ENCODE measurements around the gene LACTB.

GRCh38 chr15:63188247-63188925, 66.7 kb downstream of the LACTB start:
- no peak for TF ChIP-seq CTCF (IDR thresholded peaks at IDR 0.05 in 2 of 3, conservative IDR thresholded peaks at IDR 0.05 in 1 of 3; ENCODE audit: control insufficient read depth in 2 of 3, extremely low read depth in 1 of 3, insufficient read depth in 1 of 3, low read depth in 3 of 3, low read length in 3 of 3)
- TF ChIP-seq POLR2AphosphoS5 (IDR thresholded peaks at IDR 0.05; ENCODE audit: low read length) = no peak
- TF ChIP-seq POLR2A (IDR thresholded peaks at IDR 0.05; ENCODE audit: low read depth, low read length) = no peak
- no peak for TF ChIP-seq RBBP5 (conservative IDR thresholded peaks at IDR 0.05)
- TF ChIP-seq ZNF274 (IDR thresholded peaks at IDR 0.05; ENCODE audit: insufficient read depth, insufficient read length) = no peak
- TF ChIP-seq STAT1 (conservative IDR thresholded peaks at IDR 0.05) = no peak
- no peak for TF ChIP-seq YBX1 (IDR thresholded peaks at IDR 0.05)
- no peak for TF ChIP-seq CBFB (IDR thresholded peaks at IDR 0.05; ENCODE audit: low read depth)
- TF ChIP-seq POLR2AphosphoS2 (IDR thresholded peaks at IDR 0.05; ENCODE audit: low read depth, low read length) = no peak
